ENCODE results near the gene KEL.
"Not testable (repeated sequence)": the region's sequence is repeated elsewhere in the genome, so short reads cannot be mapped to it uniquely, and the experiment has no call there.

DNA sequence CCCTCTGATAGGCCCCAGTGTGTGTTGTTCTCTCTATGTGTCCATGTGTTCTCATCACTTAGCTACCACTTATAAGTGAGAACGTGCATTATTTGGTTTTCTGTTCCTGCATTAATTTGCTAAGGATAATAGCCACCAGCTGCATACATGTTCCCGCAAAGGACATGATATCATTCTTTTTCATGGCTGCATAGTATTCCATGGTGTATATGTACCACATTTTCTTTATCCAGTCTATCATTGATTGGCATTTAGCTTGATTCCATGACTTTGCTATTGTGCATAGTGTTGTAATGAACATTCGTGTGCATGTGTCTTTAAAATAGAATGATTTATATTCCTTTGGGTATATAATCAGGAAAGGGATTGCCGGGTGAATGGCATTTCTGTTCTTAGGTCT is 16.2 kb upstream of the KEL start:
- TF ChIP-seq FOXA1 (IDR thresholded peaks at IDR 0.05); RXRA (IDR thresholded peaks at IDR 0.05); FOXA2 (IDR thresholded peaks at IDR 0.05); TAF1 (conservative IDR thresholded peaks at IDR 0.05); HNF4G (IDR thresholded peaks at IDR 0.05); RAD21 (IDR thresholded peaks at IDR 0.05); SP1 (IDR thresholded peaks at IDR 0.05); YY1 (IDR thresholded peaks at IDR 0.05); GABPA (IDR thresholded peaks at IDR 0.05 in 1 of 2, conservative IDR thresholded peaks at IDR 0.05 in 1 of 2); JUND (IDR thresholded peaks at IDR 0.05); EGR1 (IDR thresholded peaks at IDR 0.05; ENCODE audit: low read depth in 2 of 2): not testable (repeated sequence)
- TF ChIP-seq, protein P1, sequence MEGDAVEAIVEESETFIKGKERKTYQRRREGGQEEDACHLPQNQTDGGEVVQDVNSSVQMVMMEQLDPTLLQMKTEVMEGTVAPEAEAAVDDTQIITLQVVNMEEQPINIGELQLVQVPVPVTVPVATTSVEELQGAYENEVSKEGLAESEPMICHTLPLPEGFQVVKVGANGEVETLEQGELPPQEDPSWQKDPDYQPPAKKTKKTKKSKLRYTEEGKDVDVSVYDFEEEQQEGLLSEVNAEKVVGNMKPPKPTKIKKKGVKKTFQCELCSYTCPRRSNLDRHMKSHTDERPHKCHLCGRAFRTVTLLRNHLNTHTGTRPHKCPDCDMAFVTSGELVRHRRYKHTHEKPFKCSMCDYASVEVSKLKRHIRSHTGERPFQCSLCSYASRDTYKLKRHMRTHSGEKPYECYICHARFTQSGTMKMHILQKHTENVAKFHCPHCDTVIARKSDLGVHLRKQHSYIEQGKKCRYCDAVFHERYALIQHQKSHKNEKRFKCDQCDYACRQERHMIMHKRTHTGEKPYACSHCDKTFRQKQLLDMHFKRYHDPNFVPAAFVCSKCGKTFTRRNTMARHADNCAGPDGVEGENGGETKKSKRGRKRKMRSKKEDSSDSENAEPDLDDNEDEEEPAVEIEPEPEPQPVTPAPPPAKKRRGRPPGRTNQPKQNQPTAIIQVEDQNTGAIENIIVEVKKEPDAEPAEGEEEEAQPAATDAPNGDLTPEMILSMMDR (IDR thresholded peaks at IDR 0.05; ENCODE audit: low read depth, low read length, missing input control), result not testable (repeated sequence)
- TF ChIP-seq, protein P2, sequence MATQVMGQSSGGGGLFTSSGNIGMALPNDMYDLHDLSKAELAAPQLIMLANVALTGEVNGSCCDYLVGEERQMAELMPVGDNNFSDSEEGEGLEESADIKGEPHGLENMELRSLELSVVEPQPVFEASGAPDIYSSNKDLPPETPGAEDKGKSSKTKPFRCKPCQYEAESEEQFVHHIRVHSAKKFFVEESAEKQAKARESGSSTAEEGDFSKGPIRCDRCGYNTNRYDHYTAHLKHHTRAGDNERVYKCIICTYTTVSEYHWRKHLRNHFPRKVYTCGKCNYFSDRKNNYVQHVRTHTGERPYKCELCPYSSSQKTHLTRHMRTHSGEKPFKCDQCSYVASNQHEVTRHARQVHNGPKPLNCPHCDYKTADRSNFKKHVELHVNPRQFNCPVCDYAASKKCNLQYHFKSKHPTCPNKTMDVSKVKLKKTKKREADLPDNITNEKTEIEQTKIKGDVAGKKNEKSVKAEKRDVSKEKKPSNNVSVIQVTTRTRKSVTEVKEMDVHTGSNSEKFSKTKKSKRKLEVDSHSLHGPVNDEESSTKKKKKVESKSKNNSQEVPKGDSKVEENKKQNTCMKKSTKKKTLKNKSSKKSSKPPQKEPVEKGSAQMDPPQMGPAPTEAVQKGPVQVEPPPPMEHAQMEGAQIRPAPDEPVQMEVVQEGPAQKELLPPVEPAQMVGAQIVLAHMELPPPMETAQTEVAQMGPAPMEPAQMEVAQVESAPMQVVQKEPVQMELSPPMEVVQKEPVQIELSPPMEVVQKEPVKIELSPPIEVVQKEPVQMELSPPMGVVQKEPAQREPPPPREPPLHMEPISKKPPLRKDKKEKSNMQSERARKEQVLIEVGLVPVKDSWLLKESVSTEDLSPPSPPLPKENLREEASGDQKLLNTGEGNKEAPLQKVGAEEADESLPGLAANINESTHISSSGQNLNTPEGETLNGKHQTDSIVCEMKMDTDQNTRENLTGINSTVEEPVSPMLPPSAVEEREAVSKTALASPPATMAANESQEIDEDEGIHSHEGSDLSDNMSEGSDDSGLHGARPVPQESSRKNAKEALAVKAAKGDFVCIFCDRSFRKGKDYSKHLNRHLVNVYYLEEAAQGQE (IDR thresholded peaks at IDR 0.05), result not testable (repeated sequence)
- TF ChIP-seq, protein P3, sequence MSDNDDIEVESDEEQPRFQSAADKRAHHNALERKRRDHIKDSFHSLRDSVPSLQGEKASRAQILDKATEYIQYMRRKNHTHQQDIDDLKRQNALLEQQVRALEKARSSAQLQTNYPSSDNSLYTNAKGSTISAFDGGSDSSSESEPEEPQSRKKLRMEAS (IDR thresholded peaks at IDR 0.05), result not testable (repeated sequence)

All from liver (tissue), 3 donors.